Stimulated activated naive CD8-positive, alpha-beta T cell treated with anti-CD3 and anti-CD28 coated beads, Interleukin-15, Interleukin-2, amounts not matched to agents 100 ng/mL and 50 ng/mL, for 24 hours (primary cell): ENCODE results near the gene GRWD1.

Source experiments
- H3K27ac Mint-ChIP-seq: one replicate; pipeline ENCODE4 v1.8.0; 2021; ENCODE audit warnings: mild to moderate bottlenecking, mixed read lengths
- H3K27me3 Mint-ChIP-seq: one replicate; pipeline ENCODE4 v1.8.0; 2021; ENCODE audit warnings: mixed read lengths
- H3K36me3 Mint-ChIP-seq: one replicate; pipeline ENCODE4 v1.8.0; 2021; ENCODE audit warnings: low read depth, mixed read lengths
- H3K4me1 Mint-ChIP-seq: one replicate; pipeline ENCODE4 v1.8.0; 2021; ENCODE audit warnings: low read depth, mixed read lengths
- H3K4me3 Mint-ChIP-seq: one replicate; pipeline ENCODE4 v1.8.0; 2021; ENCODE audit warnings: mild to moderate bottlenecking, mixed read lengths
- H3K9me3 Mint-ChIP-seq: one replicate; pipeline ENCODE4 v1.8.0; 2021; ENCODE audit warnings: mixed read lengths

Gene GRWD1

GRCh38 chr19:48445606-48446481 is at the start of gene GRWD1:
GRWD1 (plus strand) TSS chr19:48445983; CDS start chr19:48446006, 23 bp downstream.
- Mint-ChIP-seq H3K27me3 (peaks cover 23% of the 10 kb centered on the region), H3K27ac (peak within 1 kb of the TSS; percentile 95), H3K4me1 (peaks cover 38% of the 10 kb centered on the region), H3K4me3 (peak within 1 kb of the TSS; percentile 88), H3K9me3 (no peaks in the 10 kb centered on the region), H3K36me3 (peaks cover 37% of the 10 kb centered on the region)

DNA sequence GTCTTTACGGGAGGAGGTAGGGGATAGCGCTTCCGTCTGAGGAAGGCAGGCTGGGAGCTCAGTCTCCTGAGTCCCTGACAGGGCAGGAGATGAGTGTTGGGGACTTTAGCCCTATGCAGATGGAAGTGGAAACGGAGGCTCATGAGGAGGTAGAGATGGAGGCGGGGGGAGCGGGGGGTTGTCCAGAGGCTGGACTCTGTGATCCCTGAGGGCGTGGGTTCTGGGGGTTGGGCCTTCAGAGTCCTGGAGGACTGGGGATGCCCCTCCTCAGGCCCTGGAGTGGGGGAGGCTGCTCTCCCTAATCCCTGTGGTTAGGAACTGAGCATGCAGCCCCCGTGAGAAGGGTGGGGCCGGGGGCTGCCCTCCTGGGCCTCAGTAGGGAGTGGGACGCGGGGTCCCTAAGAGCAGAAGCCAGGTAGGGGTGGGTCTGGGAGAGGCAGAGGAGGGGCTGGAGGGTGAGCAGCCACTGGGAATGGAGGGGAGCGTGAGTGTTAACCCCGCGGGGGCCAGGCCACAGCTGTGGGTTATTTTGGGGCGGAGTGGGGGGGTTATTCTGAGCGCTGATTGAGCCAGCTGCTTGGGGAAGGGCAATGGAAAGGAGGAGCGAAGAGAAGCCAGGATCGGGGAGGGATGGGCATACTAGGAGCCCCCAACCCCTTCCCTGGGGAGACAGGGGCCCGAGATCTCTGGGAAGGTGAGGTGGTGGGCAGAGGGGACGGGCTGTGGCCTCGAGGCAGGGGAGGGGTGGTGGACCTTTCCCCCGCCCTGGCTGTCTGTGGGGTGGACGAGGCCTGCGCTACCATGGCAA is 49.6 kb upstream of the GRWD1 start:
- peaks cover 3% of the 10 kb centered on the region for H3K9me3 Mint-ChIP-seq
- H3K36me3 Mint-ChIP-seq, result no peaks in the 10 kb centered on the region
- H3K27ac Mint-ChIP-seq, result no peak overlapping the region
- H3K27me3 Mint-ChIP-seq, result peaks cover 38% of the 10 kb centered on the region
- H3K4me1 Mint-ChIP-seq, result peaks cover 29% of the 10 kb centered on the region
- no peak overlapping the region for H3K4me3 Mint-ChIP-seq

DNA sequence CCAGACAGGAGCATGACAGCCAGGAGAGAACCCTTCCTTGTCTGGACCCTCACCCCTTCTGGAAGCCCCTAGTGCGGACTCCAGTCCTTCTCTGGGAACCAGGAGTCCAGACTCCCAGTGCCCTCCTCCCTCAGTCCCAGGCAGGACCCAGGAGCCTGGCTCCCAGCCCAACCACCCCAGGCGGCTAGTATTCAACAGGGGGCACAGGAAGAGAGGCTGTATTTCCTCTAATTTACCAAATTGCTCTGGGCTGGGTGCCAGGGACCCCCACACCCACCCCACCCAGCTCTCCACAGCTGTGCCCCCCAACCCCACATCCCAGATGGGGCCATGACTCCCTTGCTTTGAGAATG is 49.0 kb upstream of the GRWD1 start:
- Mint-ChIP-seq H3K4me1 (peaks cover 29% of the 10 kb centered on the region), H3K36me3 (no peaks in the 10 kb centered on the region)

GRCh38 chr19:48397263-48398101 is 48.3 kb upstream of the GRWD1 start:
- H3K4me1 Mint-ChIP-seq, result peaks cover 29% of the 10 kb centered on the region
- H3K27me3 Mint-ChIP-seq, result peaks cover 38% of the 10 kb centered on the region
- no peaks in the 10 kb centered on the region for H3K36me3 Mint-ChIP-seq
- peak overlapping the region; percentile 84 for H3K4me3 Mint-ChIP-seq
- peak overlapping the region; percentile 86 for H3K27ac Mint-ChIP-seq
- H3K9me3 Mint-ChIP-seq, result peaks cover 3% of the 10 kb centered on the region

More for the DNA sequence above, 49.0 kb upstream of the GRWD1 start:
- no peak overlapping the region for H3K27ac Mint-ChIP-seq
- H3K4me3 Mint-ChIP-seq, result no peak overlapping the region
- H3K9me3 Mint-ChIP-seq, result peaks cover 3% of the 10 kb centered on the region
- H3K27me3 Mint-ChIP-seq, result peaks cover 38% of the 10 kb centered on the region

DNA sequence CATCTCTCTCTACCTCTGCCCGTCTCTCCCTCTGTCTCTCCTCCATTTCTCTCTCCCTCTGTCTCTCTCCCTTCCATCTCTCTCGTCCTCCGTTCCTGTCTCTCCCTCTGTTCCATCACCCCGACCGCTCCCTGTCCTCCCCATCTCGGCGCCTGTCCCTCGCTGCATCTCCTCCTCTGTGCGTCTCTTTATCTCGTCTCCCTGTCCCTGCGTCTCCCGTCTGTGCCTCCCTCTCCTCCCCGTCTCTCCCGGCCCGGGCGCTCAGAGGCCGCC is 47.7 kb upstream of the GRWD1 start:
- H3K27ac Mint-ChIP-seq, result peak overlapping the region; percentile 86
- peaks cover 29% of the 10 kb centered on the region for H3K4me1 Mint-ChIP-seq

DNA sequence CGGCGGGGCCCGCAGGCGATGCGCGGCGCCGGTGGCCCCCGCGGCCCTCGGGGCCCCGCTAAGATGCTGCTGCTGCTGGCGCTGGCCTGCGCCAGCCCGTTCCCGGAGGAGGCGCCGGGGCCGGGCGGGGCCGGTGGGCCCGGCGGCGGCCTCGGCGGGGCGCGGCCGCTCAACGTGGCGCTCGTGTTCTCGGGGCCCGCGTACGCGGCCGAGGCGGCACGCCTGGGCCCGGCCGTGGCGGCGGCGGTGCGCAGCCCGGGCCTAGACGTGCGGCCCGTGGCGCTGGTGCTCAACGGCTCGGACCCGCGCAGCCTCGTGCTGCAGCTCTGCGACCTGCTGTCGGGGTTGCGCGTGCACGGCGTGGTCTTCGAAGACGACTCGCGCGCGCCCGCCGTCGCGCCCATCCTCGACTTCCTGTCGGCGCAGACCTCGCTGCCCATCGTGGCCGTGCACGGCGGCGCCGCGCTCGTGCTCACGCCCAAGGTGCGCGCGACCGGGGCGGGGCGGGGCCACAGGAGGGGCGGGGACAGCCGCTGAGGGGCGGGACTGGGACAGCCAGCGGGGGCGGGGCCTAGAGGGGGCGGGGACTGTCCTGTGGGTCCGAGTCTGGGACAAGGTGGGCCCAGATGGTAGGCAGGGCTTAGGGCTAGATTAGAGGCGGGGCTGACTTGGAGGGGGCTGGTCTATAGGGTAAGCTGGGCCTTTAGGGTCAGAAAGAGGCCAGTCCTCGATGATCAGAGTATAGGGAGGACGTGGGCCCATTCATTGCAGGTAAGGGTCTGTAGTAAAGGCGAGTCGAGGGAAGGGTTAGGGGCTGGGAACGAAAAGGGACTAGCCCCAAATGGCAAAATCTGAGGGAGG is 47.2 kb upstream of the GRWD1 start:
- Mint-ChIP-seq H3K27ac (no peak overlapping the region), H3K27me3 (peaks cover 34% of the 10 kb centered on the region), H3K36me3 (no peaks in the 10 kb centered on the region), H3K4me3 (peak overlapping the region; percentile 84), H3K4me1 (peaks cover 32% of the 10 kb centered on the region), H3K9me3 (peaks cover 3% of the 10 kb centered on the region)

More for the DNA sequence above, 47.7 kb upstream of the GRWD1 start:
- Mint-ChIP-seq H3K4me3 (peak overlapping the region; percentile 84), H3K27me3 (peaks cover 34% of the 10 kb centered on the region), H3K36me3 (no peaks in the 10 kb centered on the region), H3K9me3 (peaks cover 3% of the 10 kb centered on the region)

- Mint-ChIP-seq H3K27ac (no peak overlapping the region), H3K27me3 (peaks cover 21% of the 10 kb centered on the region), H3K4me1 (peaks cover 28% of the 10 kb centered on the region), H3K4me3 (no peak overlapping the region), H3K9me3 (peaks cover 3% of the 10 kb centered on the region), H3K36me3 (no peaks in the 10 kb centered on the region)
Observed at GRCh38 chr19:48400018-48400742, 45.6 kb upstream of the GRWD1 start.

DNA sequence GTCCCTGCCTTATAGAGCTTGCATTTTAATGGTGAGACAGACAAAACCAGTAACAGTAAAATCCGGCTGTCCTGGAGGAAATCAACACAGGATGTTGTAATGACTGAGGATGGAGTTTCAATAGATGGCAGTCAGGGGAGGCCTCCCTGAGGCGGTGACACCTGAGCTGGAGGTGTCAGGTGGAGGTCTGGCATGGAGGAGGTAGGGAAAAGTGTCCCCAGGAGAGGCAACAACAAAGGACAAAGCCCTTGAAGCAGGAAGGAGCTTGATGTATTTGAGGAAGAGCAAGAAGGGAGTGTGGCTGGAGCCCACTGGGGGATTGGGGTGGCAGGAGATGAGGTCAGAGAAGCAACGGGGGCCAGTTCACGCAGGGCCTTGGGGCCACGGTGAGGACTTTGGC is 44.5 kb upstream of the GRWD1 start:
- Mint-ChIP-seq H3K9me3 (peaks cover 3% of the 10 kb centered on the region), H3K27ac (no peak overlapping the region), H3K36me3 (no peaks in the 10 kb centered on the region), H3K4me3 (no peak overlapping the region), H3K4me1 (peaks cover 26% of the 10 kb centered on the region), H3K27me3 (peaks cover 18% of the 10 kb centered on the region)

DNA sequence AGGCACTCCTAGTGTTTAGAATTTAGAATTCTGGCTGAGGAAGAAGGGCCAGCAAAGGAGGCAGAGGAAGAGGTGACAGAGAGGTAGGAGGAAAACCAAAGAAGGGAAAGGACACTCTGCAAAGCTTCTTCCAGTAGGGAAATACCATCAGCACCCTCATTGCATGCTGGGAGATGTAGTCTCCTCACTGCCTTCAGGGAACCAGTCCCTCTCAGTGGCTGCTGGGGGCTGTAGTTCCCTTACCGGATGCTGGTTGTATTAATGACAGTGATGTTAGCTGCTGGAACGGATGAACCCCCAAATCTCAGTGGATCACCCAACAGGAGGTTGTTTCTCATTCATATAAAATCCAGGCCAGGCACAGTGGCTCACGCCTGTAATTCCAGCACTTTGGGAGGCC is 42.2 kb upstream of the GRWD1 start:
- peaks cover 14% of the 10 kb centered on the region for H3K27me3 Mint-ChIP-seq
- peak overlapping the region; percentile 69 for H3K27ac Mint-ChIP-seq
- peaks cover 15% of the 10 kb centered on the region for H3K4me1 Mint-ChIP-seq
- no peaks in the 10 kb centered on the region for H3K36me3 Mint-ChIP-seq
- peaks cover 3% of the 10 kb centered on the region for H3K9me3 Mint-ChIP-seq
- H3K4me3 Mint-ChIP-seq, result no peak overlapping the region

DNA sequence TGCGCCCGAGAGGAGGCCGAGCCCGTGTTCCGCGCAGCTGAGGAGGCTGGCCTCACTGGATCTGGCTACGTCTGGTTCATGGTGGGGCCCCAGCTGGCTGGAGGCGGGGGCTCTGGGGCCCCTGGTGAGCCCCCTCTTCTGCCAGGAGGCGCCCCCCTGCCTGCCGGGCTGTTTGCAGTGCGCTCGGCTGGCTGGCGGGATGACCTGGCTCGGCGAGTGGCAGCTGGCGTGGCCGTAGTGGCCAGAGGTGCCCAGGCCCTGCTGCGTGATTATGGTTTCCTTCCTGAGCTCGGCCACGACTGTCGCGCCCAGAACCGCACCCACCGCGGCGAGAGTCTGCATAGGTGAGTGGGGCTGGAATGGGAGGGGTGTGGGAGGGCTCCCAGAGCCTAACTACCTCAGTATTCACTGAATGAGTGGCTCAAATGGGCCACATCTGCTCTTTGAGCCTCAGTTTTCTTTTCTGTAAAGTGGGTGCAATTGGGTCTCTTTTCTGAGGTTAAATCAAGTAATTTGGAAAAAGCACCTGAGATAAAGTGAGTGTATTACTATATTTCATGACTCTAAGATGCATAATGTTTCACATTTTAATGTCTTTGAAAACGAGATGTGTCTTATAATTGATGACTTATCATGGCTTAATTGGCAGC is 40.6 kb upstream of the GRWD1 start:
- no peaks in the 10 kb centered on the region for H3K36me3 Mint-ChIP-seq
- no peak overlapping the region for H3K27ac Mint-ChIP-seq
- peaks cover 5% of the 10 kb centered on the region for H3K4me1 Mint-ChIP-seq
- peaks cover 14% of the 10 kb centered on the region for H3K27me3 Mint-ChIP-seq
- H3K9me3 Mint-ChIP-seq, result no peaks in the 10 kb centered on the region
- no peak overlapping the region for H3K4me3 Mint-ChIP-seq

DNA sequence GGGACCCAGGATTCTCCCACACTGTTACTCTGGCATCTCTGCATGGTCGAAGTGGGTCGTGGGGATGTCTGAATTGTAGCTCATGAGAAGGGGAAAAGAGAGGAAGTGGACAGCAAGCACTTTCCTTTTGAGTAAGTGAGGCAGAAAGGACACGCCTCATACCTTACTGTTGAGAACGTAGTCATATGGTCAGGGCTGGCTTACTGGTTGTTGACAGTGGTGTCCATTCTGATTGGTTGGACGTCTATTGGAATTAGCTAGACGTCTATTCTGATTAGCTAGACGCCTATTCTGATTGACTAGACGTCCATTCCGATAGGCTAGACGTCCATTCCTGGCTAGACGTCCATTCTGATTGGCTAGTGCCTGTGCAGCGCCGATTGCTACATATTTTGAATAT is 39.9 kb upstream of the GRWD1 start:
- H3K4me1 Mint-ChIP-seq, result peaks cover 5% of the 10 kb centered on the region
- H3K36me3 Mint-ChIP-seq, result no peaks in the 10 kb centered on the region
- no peak overlapping the region for H3K27ac Mint-ChIP-seq
- H3K9me3 Mint-ChIP-seq, result no peaks in the 10 kb centered on the region
- H3K4me3 Mint-ChIP-seq, result no peak overlapping the region
- H3K27me3 Mint-ChIP-seq, result peaks cover 14% of the 10 kb centered on the region

DNA sequence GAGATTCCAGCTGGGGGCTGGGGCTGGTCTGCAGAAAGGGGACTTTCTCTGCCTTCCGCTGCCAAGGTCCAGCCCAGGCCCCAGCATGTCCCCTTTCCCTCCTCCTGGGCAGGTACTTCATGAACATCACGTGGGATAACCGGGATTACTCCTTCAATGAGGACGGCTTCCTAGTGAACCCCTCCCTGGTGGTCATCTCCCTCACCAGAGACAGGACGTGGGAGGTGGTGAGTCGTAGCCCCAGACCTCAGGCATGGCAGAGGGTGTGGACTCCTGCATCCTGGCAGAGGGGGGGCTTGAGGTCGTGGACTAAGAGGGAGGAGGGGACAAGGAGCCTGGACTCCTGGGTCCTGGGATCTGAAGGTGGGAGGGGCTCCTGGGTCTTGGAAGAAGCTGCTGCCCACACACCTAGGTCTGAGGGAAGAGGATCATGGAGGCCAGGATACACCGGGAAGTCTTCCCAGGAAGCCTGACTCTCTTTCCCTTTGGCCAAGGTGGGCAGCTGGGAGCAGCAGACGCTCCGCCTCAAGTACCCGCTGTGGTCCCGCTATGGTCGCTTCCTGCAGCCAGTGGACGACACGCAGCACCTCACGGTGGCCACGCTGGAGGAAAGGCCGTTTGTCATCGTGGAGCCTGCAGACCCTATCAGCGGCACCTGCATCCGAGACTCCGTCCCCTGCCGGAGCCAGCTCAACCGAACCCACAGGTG is 31.8 kb upstream of the GRWD1 start:
- no peaks in the 10 kb centered on the region for H3K36me3 Mint-ChIP-seq

GRCh38 chr19:48415395-48415794 is 30.4 kb upstream of the GRWD1 start:
- Mint-ChIP-seq H3K9me3 (no peaks in the 10 kb centered on the region), H3K4me3 (no peak overlapping the region), H3K36me3 (no peaks in the 10 kb centered on the region), H3K27ac (no peak overlapping the region), H3K27me3 (peaks cover 20% of the 10 kb centered on the region), H3K4me1 (peaks cover 31% of the 10 kb centered on the region)

More for the DNA sequence above, 31.8 kb upstream of the GRWD1 start:
- H3K4me1 Mint-ChIP-seq, result peaks cover 26% of the 10 kb centered on the region
- H3K27ac Mint-ChIP-seq, result no peak overlapping the region
- H3K4me3 Mint-ChIP-seq, result no peak overlapping the region
- peaks cover 20% of the 10 kb centered on the region for H3K27me3 Mint-ChIP-seq
- no peaks in the 10 kb centered on the region for H3K9me3 Mint-ChIP-seq
